Measurements from ENCODE around the gene TUT7.

Gene TUT7

DNA sequence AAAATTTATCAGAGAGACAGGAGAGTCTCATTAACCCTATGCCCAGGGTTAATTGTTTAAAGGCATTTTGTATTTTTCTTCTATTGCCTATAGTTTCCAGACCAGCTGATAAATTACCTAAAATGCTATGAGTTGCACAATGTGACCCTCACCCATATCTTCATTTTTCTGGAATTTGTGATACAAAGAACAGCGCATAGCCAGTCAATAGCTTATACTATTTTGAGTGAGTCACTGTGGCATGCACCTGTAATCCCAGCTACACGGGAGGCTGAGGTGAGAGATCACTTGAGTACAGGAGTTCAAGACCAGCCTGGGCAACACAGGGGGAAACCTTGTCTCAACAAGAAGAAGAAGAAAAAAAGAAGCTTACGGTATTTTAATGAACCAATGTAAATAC lies 97.6 kb downstream of the TUT7 start:
- no peak for DNase-seq

DNA sequence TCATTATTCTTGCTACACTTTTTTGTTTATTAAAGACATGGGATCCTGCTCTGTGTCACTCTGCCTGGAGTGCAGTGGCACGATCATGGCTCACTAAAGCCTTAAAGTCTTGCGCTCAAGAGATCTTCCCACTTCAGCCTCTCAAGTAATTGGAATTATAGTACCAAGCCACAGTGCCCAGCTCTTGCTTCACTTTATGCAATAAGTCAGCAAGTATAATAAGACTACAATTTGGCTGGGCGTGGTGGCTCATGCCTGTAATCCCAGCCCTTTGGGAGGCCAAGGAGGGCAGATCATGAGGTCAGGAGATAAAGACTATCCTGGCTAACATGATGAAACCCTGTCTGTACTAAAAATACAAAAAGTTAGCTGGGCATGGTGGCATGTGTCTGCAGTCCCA lies 100.6 kb downstream of the TUT7 start:
- no peak for DNase-seq

DNA sequence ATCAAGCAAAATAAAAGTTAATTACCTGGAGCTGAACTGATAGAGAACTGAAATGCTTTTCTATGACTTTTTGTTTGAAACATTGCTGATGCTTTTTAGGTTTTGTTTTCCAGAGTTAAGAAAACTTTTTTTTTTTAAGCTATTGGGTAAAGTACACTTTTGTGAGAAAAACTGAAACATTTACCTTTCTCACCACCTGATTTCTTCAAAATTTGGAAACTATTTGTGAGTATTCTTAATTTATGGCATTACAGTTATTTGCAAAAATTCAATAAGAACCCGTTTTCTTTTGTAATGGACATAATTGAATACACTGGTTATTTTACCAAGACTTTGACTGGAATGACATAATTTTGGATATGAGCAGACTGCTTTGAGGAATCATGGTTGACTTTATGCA lies 101.3 kb downstream of the TUT7 start:
- no peak for DNase-seq

DNA sequence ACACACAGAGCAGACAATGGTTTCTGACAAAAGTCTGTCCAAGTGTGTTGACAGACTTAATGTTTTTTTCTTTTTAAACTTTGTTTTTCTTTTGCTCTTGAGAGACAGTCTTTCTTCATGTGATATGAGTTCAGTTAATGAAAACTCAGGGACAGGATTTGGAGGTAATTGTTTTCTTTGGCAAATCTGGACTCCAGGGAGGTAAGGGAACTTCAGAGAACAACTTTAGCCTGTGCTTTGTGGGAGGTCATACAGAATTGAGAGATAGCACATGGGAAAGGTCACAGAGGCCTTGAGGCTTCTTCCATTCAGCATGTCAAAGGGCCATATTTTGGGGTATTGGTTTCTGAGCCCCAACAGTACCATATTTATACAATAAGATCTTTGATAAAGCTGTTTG lies 104.1 kb downstream of the TUT7 start:
- no peak for DNase-seq

DNA sequence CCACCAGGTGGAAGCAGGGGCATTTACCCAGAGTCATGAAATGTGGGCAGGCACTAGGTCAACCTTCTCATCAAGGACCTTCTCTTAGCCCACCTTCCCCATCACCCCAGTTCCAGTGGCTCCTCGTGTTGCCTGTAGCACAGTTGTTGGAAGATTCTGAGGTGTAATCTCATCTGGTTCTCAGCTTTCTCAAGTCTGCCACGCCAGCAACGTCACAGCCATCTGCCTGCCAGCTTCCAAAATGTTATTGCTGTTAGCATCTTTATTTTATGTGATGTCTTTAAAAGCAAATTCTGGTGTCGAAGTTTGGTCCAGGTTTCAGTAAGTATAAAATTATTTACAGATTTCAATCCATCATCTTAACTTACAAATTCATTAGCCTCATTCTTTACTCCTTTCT lies 105.5 kb downstream of the TUT7 start:
- DNase-seq: no peak

DNA sequence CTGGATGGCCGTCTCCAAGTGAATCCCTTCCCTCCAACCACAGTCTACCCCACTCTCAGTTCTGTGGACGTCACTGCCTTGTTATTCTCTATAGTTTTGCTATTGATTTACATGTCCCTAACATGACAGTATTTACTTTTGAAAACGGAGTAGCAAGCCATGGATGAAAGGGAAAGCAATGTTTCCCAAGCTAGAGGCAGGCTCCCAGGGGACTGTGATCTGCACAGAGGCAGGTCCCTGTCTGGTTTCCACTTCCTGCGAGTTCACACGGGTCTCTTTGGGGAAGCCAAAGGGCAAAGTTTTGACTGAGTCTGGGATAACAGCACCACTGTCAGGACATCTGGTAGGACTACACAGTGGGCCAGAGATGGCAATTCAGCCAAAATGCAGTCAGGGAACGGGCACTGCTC lies 107.5 kb downstream of the TUT7 start:
- no peak for DNase-seq

DNA sequence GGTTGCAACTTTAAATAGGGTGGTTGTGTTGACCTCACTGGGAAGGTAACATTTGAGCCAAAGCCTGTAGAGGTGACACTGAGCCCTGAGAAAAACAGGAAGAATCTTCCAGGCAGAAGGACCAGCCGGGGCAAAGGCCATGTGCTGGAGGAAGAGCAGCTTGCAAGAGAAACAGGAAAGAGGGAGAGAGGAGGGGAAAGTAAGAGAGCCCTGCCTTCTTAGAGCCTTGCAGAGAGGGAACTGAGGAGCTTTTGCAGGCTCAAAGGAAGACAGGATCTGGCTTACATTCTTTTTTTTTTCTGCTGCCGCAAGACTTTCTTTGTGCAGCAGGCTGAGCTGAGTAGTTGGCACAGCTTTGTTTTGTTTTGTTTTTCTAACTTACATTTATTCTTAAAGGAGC lies 112.1 kb downstream of the TUT7 start:
- DNase-seq: no peak

DNA sequence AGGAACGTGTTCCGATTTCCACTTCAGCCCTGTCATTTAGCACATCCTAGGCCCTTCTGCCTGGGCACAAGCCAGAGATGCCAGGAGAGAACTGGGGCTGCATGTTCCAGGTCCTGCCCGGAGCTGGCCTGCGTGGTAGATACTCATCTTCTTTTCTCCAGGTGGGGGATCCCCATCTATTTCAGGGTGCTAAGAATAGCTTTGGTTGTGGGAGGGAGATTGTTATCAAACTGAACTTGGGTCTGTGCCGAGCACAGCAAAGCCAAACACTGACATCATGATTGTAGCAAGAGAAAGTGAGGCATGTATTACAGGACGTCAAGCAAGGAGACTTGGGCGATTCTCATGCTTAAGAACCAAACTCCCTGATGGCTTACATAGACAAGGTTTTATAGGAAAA lies 113.0 kb downstream of the TUT7 start:
- no peak for DNase-seq

DNA sequence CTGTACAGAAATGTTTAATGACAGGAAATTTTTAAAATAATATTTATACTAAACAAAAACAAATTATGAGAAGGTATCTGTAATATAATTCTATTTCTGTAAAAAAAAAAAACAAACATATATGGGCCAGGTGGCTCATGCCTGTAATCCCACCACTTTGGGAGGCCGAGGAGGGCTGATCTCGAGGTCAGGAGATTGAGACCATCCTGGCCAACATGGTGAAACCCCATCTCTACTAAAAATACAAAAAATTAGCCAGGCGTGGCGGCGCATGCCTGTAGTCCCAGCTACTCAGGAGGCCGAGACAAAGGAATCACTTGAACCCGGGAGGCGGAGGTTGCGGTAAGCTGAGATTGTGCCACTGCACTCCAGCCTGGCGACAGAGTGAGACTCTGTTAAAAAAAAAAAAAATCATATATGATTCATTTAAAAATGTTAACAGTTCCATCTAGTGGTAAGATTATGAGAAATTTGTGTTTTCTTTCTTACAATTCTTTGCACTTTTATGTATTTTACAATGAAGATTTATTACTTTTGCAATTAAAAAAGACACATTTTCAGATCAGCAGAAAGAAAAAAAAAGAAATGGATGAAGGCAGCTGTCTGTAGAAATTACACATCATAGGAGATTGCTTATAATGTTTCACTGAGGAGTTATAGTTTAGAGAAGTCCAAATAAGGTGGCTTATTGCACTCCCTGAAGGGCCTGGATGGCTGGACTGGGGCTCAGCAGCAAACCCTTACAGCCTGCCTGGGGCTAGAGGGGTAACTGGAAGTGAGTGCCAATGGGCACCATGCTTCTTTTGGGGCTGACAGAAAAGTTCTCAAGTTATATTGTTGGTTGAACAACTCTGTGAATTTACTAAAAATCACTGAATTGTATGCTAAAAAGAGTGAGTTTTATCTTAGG lies 115.1 kb downstream of the TUT7 start:
- DNase-seq: no peak
